K562 (cell line): ENCODE measurements around the gene C13orf46. TPM values are rescaled to one million over a fixed set of nuclear protein-coding genes. Genes with fewer than 3 reads are reported as not detected.

Experiments
- ATAC-seq: fragments of 200-7000 bp; cut with Tn5 transposase; 3 replicates; pipeline ENCODE4 v1.9.1; 2020; ENCODE audit warnings: moderate library complexity
- BruUV-seq: library from RNA; stranded (reverse); fragments of 400-500 nt; replicated peaks from 2 replicates; lab custom pipeline; 2021; lab: Mats Ljungman, UMichigan
- CTCF ChIA-PET: fragments of 300-600 bp; formaldehyde crosslinking; extraction: SDS; loops from one replicate; lab custom pipeline; 2021; ENCODE audit warnings: low intra/inter-chr PET ratio; lab: Yijun Ruan, JAX
- POLR2A ChIA-PET: fragments of 300-600, 350-650 bp; sonication (Branson Sonifier 250); formaldehyde crosslinking; extraction: SDS; loops from one replicate; lab custom pipeline; 2021; ENCODE audit warnings: antibody characterized with exemption, inconsistent platforms; lab: Yijun Ruan, JAX
- DNase-seq, 4 experiments: peaks; one replicate each; pipeline versions ENCODE4 v3.0.0 to v3.0.0-alpha.2; 2011 to 2018; ENCODE audit warnings: low spot score in 3 of 4, mixed read lengths in 3 of 4; ENCODE audit errors: extremely low read depth in 1 of 4
- FAIRE-seq: peaks from 2 replicates; lab custom pipeline; 2011; peaks lifted over from hg19 to GRCh38; lab: Jason Lieb, UNC
- H2AFZ ChIP-seq: 2 replicates; pipeline ENCODE4 v1.6.0; 2011; ENCODE audit warnings: low read depth, low read length, control low read depth, inconsistent platforms
- H3K27ac ChIP-seq: fragments of 200-600 bp; 3 replicates; pipeline ENCODE4 v1.8.0; 2011; ENCODE audit warnings: low read depth, mild to moderate bottlenecking, control low read depth, inconsistent platforms, low read length, moderate library complexity, mixed read lengths; ENCODE audit errors: extremely low read depth
- H3K27me3 ChIP-seq, 2 experiments: fragments of 300-600 bp in 1 of 2; 2 replicates in 1 of 2; 3 replicates in 1 of 2; pipeline versions ENCODE4 v1.6.0 to v1.8.0; 2011; ENCODE audit warnings: inconsistent platforms in 2 of 2, low read length in 2 of 2, mild to moderate bottlenecking in 1 of 2, mixed read lengths in 1 of 2, moderate library complexity in 1 of 2; ENCODE audit not compliant: control insufficient read depth in 2 of 2, insufficient read depth in 2 of 2
- H3K36me3 ChIP-seq: fragments of 300-600 bp; 3 replicates; pipeline ENCODE4 v1.8.0; 2011; ENCODE audit warnings: mild to moderate bottlenecking, low read length, inconsistent platforms; ENCODE audit not compliant: control insufficient read depth, insufficient read depth
- H3K4me1 ChIP-seq, 2 experiments: fragments of 200-600 bp in 1 of 2; replicated peaks in 1 of 2; 2 replicates in 1 of 2; 3 replicates in 1 of 2; pipeline versions ENCODE4 v1.5.1 to v1.8.0; 2011; ENCODE audit warnings: inconsistent platforms in 2 of 2, low read length in 2 of 2, mild to moderate bottlenecking in 1 of 2, mixed read lengths in 1 of 2, moderate library complexity in 1 of 2; ENCODE audit not compliant: control insufficient read depth in 2 of 2, insufficient read depth in 2 of 2
- H3K4me2 ChIP-seq: 2 replicates; pipeline ENCODE4 v1.6.1; 2011; ENCODE audit warnings: low read length, control low read depth, inconsistent platforms, mixed read lengths; ENCODE audit not compliant: insufficient read depth
- H3K4me3 ChIP-seq: fragments of 200-600 bp; sonication (generic), shearing (Covaris generic); 2 replicates; pipeline ENCODE4 v1.5.1; 2016; ENCODE audit warnings: control low read depth, inconsistent platforms
- H3K79me2 ChIP-seq: fragments of 200-600 bp; 3 replicates; pipeline ENCODE4 v1.8.0; 2011; ENCODE audit warnings: low read length, inconsistent platforms; ENCODE audit not compliant: control insufficient read depth, insufficient read depth
- H3K9ac ChIP-seq, 2 experiments: 2 replicates each; pipeline versions ENCODE4 v1.6.0 to v1.6.1; 2011; ENCODE audit warnings: low read depth in 2 of 2, low read length in 2 of 2, control low read depth in 1 of 2, inconsistent platforms in 1 of 2, mild to moderate bottlenecking in 1 of 2, mixed read lengths in 1 of 2; ENCODE audit not compliant: insufficient read depth in 1 of 2
- H3K9me1 ChIP-seq: one replicate; pipeline ENCODE4 v1.6.0; 2011; ENCODE audit warnings: inconsistent platforms, mild to moderate bottlenecking, low read length, moderate library complexity; ENCODE audit not compliant: control insufficient read depth, insufficient read depth
- H3K9me3 ChIP-seq: replicated peaks from 2 replicates; pipeline ENCODE4 v1.5.1; 2011; ENCODE audit warnings: low read depth, low read length, inconsistent platforms; ENCODE audit not compliant: control insufficient read depth, insufficient read depth
- H4K20me1 ChIP-seq: replicated peaks from 2 replicates; pipeline ENCODE4 v1.6.1; 2011; ENCODE audit warnings: low read length, inconsistent platforms, mixed read lengths; ENCODE audit not compliant: control insufficient read depth, insufficient read depth
- ATF1 ChIP-seq, 2 experiments: fragments of 450-650 bp in 1 of 2; IDR thresholded peaks; 2 replicates each; pipeline ENCODE4 v1.6.1; 2016; ENCODE audit warnings: missing compliant biosample characterization in 1 of 2, missing genetic modification characterization in 1 of 2
- C11orf30 ChIP-seq: fragments of 450-650 bp; IDR thresholded peaks from 2 replicates; pipeline ENCODE4 v1.6.1; 2016; ENCODE audit warnings: low read depth, mild to moderate bottlenecking
- CSDE1 ChIP-seq, 2 experiments: fragments of 450-650 bp; IDR thresholded peaks; 2 replicates each; pipeline ENCODE4 v1.6.1; 2016; ENCODE audit warnings: mild to moderate bottlenecking in 1 of 2
- EP300 ChIP-seq: IDR thresholded peaks from 2 replicates; pipeline ENCODE4 v1.6.1; 2012; ENCODE audit warnings: low read length, improper control_type of control experiment
- EZH2 ChIP-seq: IDR thresholded peaks from 2 replicates; pipeline ENCODE4 v1.6.1; 2012; ENCODE audit warnings: low read depth, mild to moderate bottlenecking, inconsistent platforms, low read length, borderline replicate concordance
- MTA1 ChIP-seq: fragments of 450-650 bp; IDR thresholded peaks from 2 replicates; pipeline ENCODE4 v1.6.1; 2017; ENCODE audit warnings: borderline replicate concordance
- NEUROD1 ChIP-seq: fragments of 150-350 bp; IDR thresholded peaks from 2 replicates; pipeline ENCODE4 v1.6.1; 2014; ENCODE audit warnings: borderline replicate concordance, low read length, low read depth; ENCODE audit not compliant: partially characterized antibody
- NFIC ChIP-seq: fragments of 450-650 bp; IDR thresholded peaks from 2 replicates; pipeline ENCODE4 v1.6.1; 2017; ENCODE audit warnings: mild to moderate bottlenecking, inconsistent platforms
- PHF8 ChIP-seq: fragments of 200-600 bp; sonication (generic); IDR thresholded peaks from 2 replicates; pipeline ENCODE4 v1.6.1; 2012; ENCODE audit warnings: mixed run types, mild to moderate bottlenecking, inconsistent platforms, low read length, moderate library complexity, borderline replicate concordance
- PRPF4 ChIP-seq: fragments of 200-400 bp; formaldehyde crosslinking; IDR thresholded peaks from one replicate; pipeline ENCODE4 v1.6.1; 2017; ENCODE audit warnings: low read length, low read depth, mild to moderate bottlenecking; ENCODE audit not compliant: insufficient read depth, poor library complexity, severe bottlenecking
- RBM39 ChIP-seq: fragments of 200-400 bp; formaldehyde crosslinking; optimal IDR thresholded peaks from 2 replicates; pipeline ENCODE3; 2018; ENCODE audit warnings: low read depth, low read length
- RCOR1 ChIP-seq, 2 experiments: IDR thresholded peaks; 2 replicates each; pipeline ENCODE4 v1.6.1; 2012; ENCODE audit warnings: low read depth in 2 of 2, low read length in 2 of 2, borderline replicate concordance in 1 of 2, improper control_type of control experiment in 1 of 2
- SIX5 ChIP-seq, 2 experiments: IDR thresholded peaks; 2 replicates each; pipeline ENCODE4 v1.6.1; 2011; ENCODE audit warnings: low read length in 2 of 2, borderline replicate concordance in 1 of 2, low read depth in 1 of 2, mild to moderate bottlenecking in 1 of 2, moderate library complexity in 1 of 2; ENCODE audit not compliant: insufficient read depth in 1 of 2
- TOE1 ChIP-seq, 2 experiments: fragments of 450-650 bp in 1 of 2; sonication (generic) in 1 of 2; formaldehyde crosslinking in 1 of 2; IDR thresholded peaks; 2 replicates each; pipeline versions ENCODE4 v1.7.1 to v1.8.0; 2016 to 2022; ENCODE audit warnings: borderline replicate concordance in 2 of 2, mild to moderate bottlenecking in 2 of 2, antibody characterized with exemption in 1 of 2, inconsistent platforms in 1 of 2, low read depth in 1 of 2, missing genetic modification reagents in 1 of 2, moderate library complexity in 1 of 2
- ZNF134 ChIP-seq: fragments of 250-450 bp; sonication (Bioruptor Pico); conservative IDR thresholded peaks from 2 replicates; pipeline ENCODE4 v1.4.0; 2020
- ZNF212 ChIP-seq: fragments of 450-650 bp; formaldehyde crosslinking; IDR thresholded peaks from 2 replicates; pipeline ENCODE4 v1.4.0; 2020; ENCODE audit warnings: mild to moderate bottlenecking
- ZNF232 ChIP-seq: sonication (generic); formaldehyde crosslinking; IDR thresholded peaks from 2 replicates; pipeline ENCODE4 v1.8.0; 2022; ENCODE audit warnings: mild to moderate bottlenecking, missing genetic modification reagents
- ZNF764 ChIP-seq: fragments of 250-450 bp; sonication (Bioruptor Pico); IDR thresholded peaks from 2 replicates; pipeline ENCODE4 v1.4.0; 2020; ENCODE audit warnings: low read depth, mild to moderate bottlenecking, moderate library complexity
- WGBS: fragments of 100-300 bp; shearing (Covaris generic); methylation state at CpG from one replicate; pipeline ENCODE4 v1.1.6; 2016; ENCODE audit warnings: low coverage, mixed read lengths; ENCODE audit not compliant: insufficient coverage; ENCODE audit errors: missing lambda C conversion rate; 5-methylcytosine and 5-hydroxymethylcytosine counted together
- in situ Hi-C: fragments of 300-500 bp; cut with MboI; formaldehyde crosslinking; loops from 4 replicates; pipeline ENCODE4 v1.15.0; 2018; ENCODE audit warnings: inconsistent platforms, mixed read lengths
- intact Hi-C: fragments of 100-400 bp; cut with micrococcal nuclease; formaldehyde crosslinking; loops from 2 replicates; pipeline ENCODE4 v1.14.2; 2022
- polyA plus RNA-seq, 8 experiments: library from polyadenylated mRNA; depleted of rRNA in 4 of 8; stranded (reverse) in 5 of 8; unstranded in 3 of 8; fragments of >200 nt; fragmentation: Nextera tagmentation in 2 of 8; fragmentation: Illumina TruSeq in 1 of 8; extraction: Ambion mirVana in 2 of 8; extraction: Trizol in 1 of 8; gene quantifications; 2 replicates each; pipeline versions ENCODE4 v1.2.1 to v1.2.3, GENCODE V29; 2011 to 2014; ENCODE audit warnings: inconsistent platforms in 1 of 8, missing spikeins in 1 of 8
- total RNA-seq, 7 experiments: library from RNA; depleted of rRNA in 6 of 7; stranded (reverse); fragments of >200 nt in 6 of 7; fragmentation: Illumina TruSeq in 2 of 7; extraction: Trizol in 2 of 7; gene quantifications; 2 replicates each; pipeline versions ENCODE4 v1.2.1 to v1.2.3, GENCODE V29; 2011 to 2021; ENCODE audit warnings: low replicate concordance in 1 of 7

The C13orf46 gene
- total and polyA plus RNA-seq, 9 of the 15 experiments (the other 6 are each of a cell fraction or from before 2014, with no cell fraction given), result 0.04 to 0.24 (median 0.05) TPM; not detected in 4

GRCh38 chr13:113912596-113912995 lies 61.3 kb downstream of the C13orf46 start:
- H4K20me1 ChIP-seq, result 0 out of 2 replicates have a peak, but pooled peaks cover 4% of the 10 kb centered on the region
- intact Hi-C loops, result no loop called here
- H3K79me2 ChIP-seq, result no peaks in the 10 kb centered on the region
- ATAC-seq (no peak), FAIRE-seq (no peak), DNase-seq (no peak)
- no peak overlapping the region for H2AFZ ChIP-seq
- H3K9ac ChIP-seq, result no peak overlapping the region
- H3K9me3 ChIP-seq, result no peaks in the 10 kb centered on the region
- peaks cover 24 to 51% of the 10 kb centered on the region in 2 experiments; a peak in 4 of 5 replicates for H3K27me3 ChIP-seq
- ChIA-PET CTCF (no interaction called here), POLR2A (no interaction called here)
- no peak for TF ChIP-seq C11orf30
- TF ChIP-seq ZNF212 (CRISPR knock-in tag), result no peak
- no peak for TF ChIP-seq PHF8
- TF ChIP-seq ZNF764 (CRISPR knock-in tag), result no peak
- no peak for TF ChIP-seq EP300
- no peak for TF ChIP-seq MTA1
- TF ChIP-seq EZH2, result no peak
- no peak for TF ChIP-seq ZNF134 (CRISPR knock-in tag)
- no peak for TF ChIP-seq CSDE1 (IDR thresholded peaks at IDR 0.05)
- no peak for TF ChIP-seq NFIC
- TF ChIP-seq SIX5 (IDR thresholded peaks at IDR 0.05; ENCODE audit: borderline replicate concordance in 1 of 2, insufficient read depth in 1 of 2, low read depth in 1 of 2, low read length in 2 of 2), result no peak
- no peak for TF ChIP-seq RBM39
- no peak for TF ChIP-seq RCOR1 (IDR thresholded peaks at IDR 0.05; ENCODE audit: borderline replicate concordance in 1 of 2, low read depth in 2 of 2, low read length in 2 of 2)
- no peak for TF ChIP-seq NEUROD1
- TF ChIP-seq TOE1 (IDR thresholded peaks at IDR 0.05; ENCODE audit: borderline replicate concordance), result no peak
- no peak for TF ChIP-seq TOE1 (CRISPR knock-in tag; IDR thresholded peaks at IDR 0.05; ENCODE audit: borderline replicate concordance, low read depth)
- no peak for TF ChIP-seq PRPF4
- TF ChIP-seq ATF1 (CRISPR knock-in tag; IDR thresholded peaks at IDR 0.05), result no peak
- TF ChIP-seq ATF1 (tag; IDR thresholded peaks at IDR 0.05), result no peak
- TF ChIP-seq ZNF232 (CRISPR knock-in tag), result no peak
- H3K27ac ChIP-seq, result no peak overlapping the region
- H3K9me1 ChIP-seq, result no peaks in the 10 kb centered on the region
- H3K4me2 ChIP-seq, result no peak overlapping the region
- H3K36me3 ChIP-seq, result no peaks in the 10 kb centered on the region
- no TSS peak for BruUV-seq
- in situ Hi-C loops, result loop anchor here (10.0 kb wide), 2 partner anchors 88 to 258 kb away; partner anchors contain the start of gene ATP4B
- peaks cover 0 to 5% of the 10 kb centered on the region in 2 experiments; a peak in 2 of 5 replicates for H3K4me1 ChIP-seq
- no peak overlapping the region for H3K4me3 ChIP-seq
- whole genome bisulfite sequencing, result 0% methylated on average over 3 of the region's 3 CpGs
